ENCODE data around the gene OR14A2. TPM values are rescaled to one million over a fixed set of nuclear protein-coding genes. Genes with fewer than 3 reads are reported as not detected.
"Not testable (repeated sequence)": the region's sequence is repeated elsewhere in the genome, so short reads cannot be mapped to it uniquely, and the experiment has no call there.

Gene OR14A2
- polyA plus RNA-seq, 3 donors = not detected

- Histone ChIP-seq H2AFZ (ENCODE audit: insufficient read depth, low read depth, low read length, poor library complexity, severe bottlenecking) (no peak within 1 kb of the TSS), H3K4me3 (replicated peaks in 1 of 3; ENCODE audit: low read depth in 2 of 3, low read length in 3 of 3) (no peak within 1 kb of the TSS), H3K27me3 (ENCODE audit: control insufficient read depth in 2 of 2, insufficient read depth in 2 of 2, low read length in 2 of 2) (no peaks in the 10 kb centered on the region), H3K4me1 (ENCODE audit: control insufficient read depth in 1 of 2, insufficient read depth in 2 of 2, low read length in 2 of 2) (no peaks in the 10 kb centered on the region), H4K20me1 (ENCODE audit: insufficient read depth, low read length) (no peaks in the 10 kb centered on the region), H3K36me3 (replicated peaks in 1 of 2; ENCODE audit: control insufficient read depth in 1 of 2, insufficient read depth in 2 of 2, low read length in 2 of 2) (no peaks in the 10 kb centered on the region), H3K9me3 (replicated peaks in 1 of 2; ENCODE audit: control insufficient read depth in 1 of 2, insufficient read depth in 1 of 2, low read length in 2 of 2) (peaks cover 6% of the 10 kb centered on the region in 2 donors), H3K27ac (ENCODE audit: low read depth in 1 of 2, low read length in 2 of 2) (no peak within 1 kb of the TSS), H3K4me2 (replicated peaks; ENCODE audit: extremely low read depth, low read length, poor library complexity, severe bottlenecking) (no peak within 1 kb of the TSS), H3K79me2 (ENCODE audit: insufficient read depth, low read length) (no peaks in the 10 kb centered on the region), H3K9ac (ENCODE audit: insufficient read depth, low read length, poor library complexity, severe bottlenecking) (no peak within 1 kb of the TSS)
- Mint-ChIP-seq H3K4me1 (no peaks in the 10 kb centered on the region), H3K27me3 (ENCODE audit: low read depth in 3 of 3) (no peaks in the 10 kb centered on the region), H3K9me3 (peaks cover 0 to 8% (median 2%) of the 10 kb centered on the region in 7 donors), H3K27ac (no peak within 1 kb of the TSS), H3K4me3 (no peak within 1 kb of the TSS), H3K36me3 (no peaks in the 10 kb centered on the region)
- intact Hi-C loops (cut with micrococcal nuclease) = no loop called here
- no peak for TF ChIP-seq CTCF (IDR thresholded peaks at IDR 0.05)
- DNase-seq = no peak
- no CpG with 5 or more reads among the region's 3 CpGs for WGBS (ENCODE audit: insufficient coverage)
Observed at GRCh38 chr1:247716546-247716945, 31.4 kb downstream of the OR14A2 start, which contains the start of gene OR6F1. Gene OR6F1, minus strand, starts transcription at chr1:247716646. Its CDS starts 3,891 bp downstream, at chr1:247712755.

- Histone ChIP-seq H3K9ac (ENCODE audit: insufficient read depth, low read length, poor library complexity, severe bottlenecking) (no peak overlapping the region), H4K20me1 (ENCODE audit: insufficient read depth, low read length) (no peaks in the 10 kb centered on the region), H3K9me3 (replicated peaks in 1 of 2; ENCODE audit: control insufficient read depth in 1 of 2, insufficient read depth in 1 of 2, low read length in 2 of 2) (no peaks in the 10 kb centered on the region), H3K36me3 (replicated peaks in 1 of 2; ENCODE audit: control insufficient read depth in 1 of 2, insufficient read depth in 2 of 2, low read length in 2 of 2) (no peaks in the 10 kb centered on the region), H3K27ac (ENCODE audit: low read depth in 1 of 2, low read length in 2 of 2) (no peak overlapping the region), H3K79me2 (ENCODE audit: insufficient read depth, low read length) (no peaks in the 10 kb centered on the region), H3K4me3 (replicated peaks in 1 of 3; ENCODE audit: low read depth in 2 of 3, low read length in 3 of 3) (no peak overlapping the region), H2AFZ (ENCODE audit: insufficient read depth, low read depth, low read length, poor library complexity, severe bottlenecking) (no peak overlapping the region), H3K27me3 (ENCODE audit: control insufficient read depth in 2 of 2, insufficient read depth in 2 of 2, low read length in 2 of 2) (no peaks in the 10 kb centered on the region), H3K4me1 (ENCODE audit: control insufficient read depth in 1 of 2, insufficient read depth in 2 of 2, low read length in 2 of 2) (no peaks in the 10 kb centered on the region), H3K4me2 (replicated peaks; ENCODE audit: extremely low read depth, low read length, poor library complexity, severe bottlenecking) (no peak overlapping the region)
- no peak for DNase-seq
- TF ChIP-seq CTCF (IDR thresholded peaks at IDR 0.05) = no peak
- no peak overlapping the region for H3K27ac Mint-ChIP-seq
- WGBS (ENCODE audit: insufficient coverage) = 100% methylated on average over 7 of the region's 7 CpGs
- no peaks in the 10 kb centered on the region for H3K27me3 Mint-ChIP-seq (ENCODE audit: low read depth in 3 of 3)
- H3K9me3 Mint-ChIP-seq = peaks cover 0 to 6% (median 2%) of the 10 kb centered on the region in 7 donors
- intact Hi-C loops (cut with micrococcal nuclease) = no loop called here
- H3K36me3 Mint-ChIP-seq = no peaks in the 10 kb centered on the region
- H3K4me1 Mint-ChIP-seq = no peaks in the 10 kb centered on the region
- no peak overlapping the region for H3K4me3 Mint-ChIP-seq
Observed at GRCh38 chr1:247713753-247714152, 34.2 kb downstream of the OR14A2 start.

- H3K4me1 Mint-ChIP-seq; H2AFZ ChIP-seq (ENCODE audit: insufficient read depth, low read depth, low read length, poor library complexity, severe bottlenecking); H3K4me3 ChIP-seq (replicated peaks in 1 of 3; ENCODE audit: low read depth in 2 of 3, low read length in 3 of 3); intact Hi-C loops (cut with micrococcal nuclease); H3K36me3 ChIP-seq (replicated peaks in 1 of 2; ENCODE audit: control insufficient read depth in 1 of 2, insufficient read depth in 2 of 2, low read length in 2 of 2); H3K36me3 Mint-ChIP-seq; H3K4me2 ChIP-seq (replicated peaks; ENCODE audit: extremely low read depth, low read length, poor library complexity, severe bottlenecking); H3K27ac Mint-ChIP-seq; H3K4me3 Mint-ChIP-seq; H3K4me1 ChIP-seq (ENCODE audit: control insufficient read depth in 1 of 2, insufficient read depth in 2 of 2, low read length in 2 of 2); H3K9me3 ChIP-seq (replicated peaks in 1 of 2; ENCODE audit: control insufficient read depth in 1 of 2, insufficient read depth in 1 of 2, low read length in 2 of 2); DNase-seq; H3K79me2 ChIP-seq (ENCODE audit: insufficient read depth, low read length); H3K27ac ChIP-seq (ENCODE audit: low read depth in 1 of 2, low read length in 2 of 2); H4K20me1 ChIP-seq (ENCODE audit: insufficient read depth, low read length); H3K27me3 ChIP-seq (ENCODE audit: control insufficient read depth in 2 of 2, insufficient read depth in 2 of 2, low read length in 2 of 2); H3K9ac ChIP-seq (ENCODE audit: insufficient read depth, low read length, poor library complexity, severe bottlenecking); H3K27me3 Mint-ChIP-seq (ENCODE audit: low read depth in 3 of 3): not testable (repeated sequence)
- H3K9me3 Mint-ChIP-seq = peaks cover 0 to 12% (median 2%) of the 10 kb centered on the region in 7 donors
- WGBS (ENCODE audit: insufficient coverage) = 100% methylated on average over 2 of the region's 8 CpGs
Observed at GRCh38 chr1:247710681-247711080, 37.3 kb downstream of the OR14A2 start.
